Activated CD4-positive, alpha-beta memory T cell treated with anti-CD3 and anti-CD28 coated beads for 36 hours (primary cell): ENCODE results near the gene WWC1. TPM values are rescaled to one million over a fixed set of nuclear protein-coding genes. Genes with fewer than 3 reads are reported as not detected.

Source experiments
- CTCF ChIA-PET: fragments of 350-600 bp; sonication (Branson Sonifier 250); formaldehyde crosslinking; loops from one replicate; lab custom pipeline; 2021; ENCODE audit warnings: antibody characterized with exemption, inconsistent platforms; lab: Charles Lee
- POLR2A ChIA-PET: fragments of 350-600 bp; sonication (Branson Sonifier 250); formaldehyde crosslinking; loops from one replicate; lab custom pipeline; 2021; ENCODE audit warnings: antibody characterized with exemption; lab: Charles Lee
- DNase-seq: peaks from one replicate; pipeline ENCODE4 v3.0.0-alpha.2; 2020
- H3K27ac Mint-ChIP-seq: one replicate; pipeline ENCODE4 v1.8.0; 2021; ENCODE audit warnings: mixed read lengths
- H3K27me3 Mint-ChIP-seq: one replicate; pipeline ENCODE4 v1.8.0; 2021; ENCODE audit warnings: mixed read lengths
- H3K36me3 Mint-ChIP-seq: one replicate; pipeline ENCODE4 v1.8.0; 2021; ENCODE audit warnings: mixed read lengths
- H3K4me1 Mint-ChIP-seq: one replicate; pipeline ENCODE4 v1.8.0; 2021; ENCODE audit warnings: low read depth, mixed read lengths
- H3K4me3 Mint-ChIP-seq: one replicate; pipeline ENCODE4 v1.8.0; 2021; ENCODE audit warnings: mild to moderate bottlenecking, mixed read lengths
- H3K9me3 Mint-ChIP-seq: one replicate; pipeline ENCODE4 v1.8.0; 2021; ENCODE audit warnings: mixed read lengths
- intact Hi-C: fragments of 100-400 bp; cut with micrococcal nuclease; formaldehyde crosslinking; loops from one replicate; pipeline ENCODE4 v1.15.1; 2023
- total RNA-seq, 2 experiments: library from RNA; stranded (reverse); gene quantifications; one replicate each; pipeline ENCODE4 v1.2.3, GENCODE V29; 2021

WWC1 gene
- total RNA-seq, 2 experiments from 2014 or later = 0.82 to 1.3 TPM

DNA sequence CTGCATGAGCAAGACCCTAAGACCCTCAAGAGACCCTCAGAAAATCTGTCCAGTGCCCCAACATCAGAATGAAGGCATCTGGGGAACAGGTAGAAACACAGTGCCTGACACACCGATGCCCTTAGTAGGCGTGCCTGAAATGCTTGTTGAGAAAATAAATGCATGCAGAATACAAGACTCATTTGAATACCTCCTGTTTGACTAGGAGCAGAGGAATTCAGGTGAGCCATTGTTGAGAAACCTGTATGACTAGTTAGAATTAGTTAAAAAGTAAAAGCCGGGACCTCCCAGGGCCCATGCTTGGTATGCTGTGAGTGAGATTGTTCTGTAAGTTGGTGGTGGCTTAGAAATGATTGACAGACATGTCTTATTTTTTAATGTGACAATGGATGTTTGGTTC, 55.0 kb downstream of the WWC1 start:
- no peak overlapping the region for H3K4me3 Mint-ChIP-seq
- H3K27ac Mint-ChIP-seq = no peak overlapping the region
- H3K27me3 Mint-ChIP-seq = no peaks in the 10 kb centered on the region
- intact Hi-C loops = no loop called here
- no peaks in the 10 kb centered on the region for H3K4me1 Mint-ChIP-seq
- H3K36me3 Mint-ChIP-seq = no peaks in the 10 kb centered on the region
- CTCF ChIA-PET = no interaction called here
- POLR2A ChIA-PET = no interaction called here
- no peaks in the 10 kb centered on the region for H3K9me3 Mint-ChIP-seq
- no peak for DNase-seq

- intact Hi-C loops = no loop called here
- Mint-ChIP-seq H3K9me3 (no peaks in the 10 kb centered on the region), H3K4me1 (no peaks in the 10 kb centered on the region), H3K27ac (no peak overlapping the region), H3K4me3 (no peak overlapping the region), H3K36me3 (no peaks in the 10 kb centered on the region), H3K27me3 (no peaks in the 10 kb centered on the region)
- CTCF ChIA-PET = interaction anchor here (0.6 to 1.4 kb wide), 2 partner anchors 78 to 306 kb away, joined by 3 to 4 read pairs; no protein-coding TSS in a partner anchor
- no peak for DNase-seq
- POLR2A ChIA-PET = no interaction called here
These were observed 56.1 kb downstream of the WWC1 start for GRCh38 chr5:168347368-168348083.

DNA sequence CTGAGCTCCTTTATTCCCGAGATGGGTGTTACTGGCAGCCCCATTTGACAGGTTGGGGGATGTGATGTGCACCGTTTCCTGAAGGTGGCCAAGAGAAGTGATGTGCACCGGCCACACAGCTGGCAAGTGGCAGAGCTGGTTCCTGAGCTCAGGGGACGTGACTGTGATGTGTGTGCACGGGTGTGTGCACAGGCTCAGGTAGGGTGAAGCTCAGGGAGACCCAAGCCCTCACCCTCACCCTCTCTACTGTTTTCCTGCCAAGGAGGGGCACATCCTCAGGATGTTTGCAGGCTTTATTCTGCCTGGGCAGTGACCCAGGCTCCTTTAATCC, 56.6 kb downstream of the WWC1 start:
- Mint-ChIP-seq H3K4me3 (no peak overlapping the region), H3K9me3 (no peaks in the 10 kb centered on the region), H3K4me1 (no peaks in the 10 kb centered on the region), H3K36me3 (no peaks in the 10 kb centered on the region), H3K27me3 (no peaks in the 10 kb centered on the region), H3K27ac (no peak overlapping the region)
- DNase-seq = no peak
- POLR2A ChIA-PET = no interaction called here
- CTCF ChIA-PET = interaction anchor here (0.6 to 1.4 kb wide), 2 partner anchors 79 to 305 kb away, joined by 3 to 4 read pairs; no protein-coding TSS in a partner anchor
- intact Hi-C loops = no loop called here

GRCh38 chr5:168350315-168350714, 58.9 kb downstream of the WWC1 start:
- H3K4me1 Mint-ChIP-seq = no peaks in the 10 kb centered on the region
- H3K4me3 Mint-ChIP-seq = no peak overlapping the region
- H3K27me3 Mint-ChIP-seq = no peaks in the 10 kb centered on the region

DNA sequence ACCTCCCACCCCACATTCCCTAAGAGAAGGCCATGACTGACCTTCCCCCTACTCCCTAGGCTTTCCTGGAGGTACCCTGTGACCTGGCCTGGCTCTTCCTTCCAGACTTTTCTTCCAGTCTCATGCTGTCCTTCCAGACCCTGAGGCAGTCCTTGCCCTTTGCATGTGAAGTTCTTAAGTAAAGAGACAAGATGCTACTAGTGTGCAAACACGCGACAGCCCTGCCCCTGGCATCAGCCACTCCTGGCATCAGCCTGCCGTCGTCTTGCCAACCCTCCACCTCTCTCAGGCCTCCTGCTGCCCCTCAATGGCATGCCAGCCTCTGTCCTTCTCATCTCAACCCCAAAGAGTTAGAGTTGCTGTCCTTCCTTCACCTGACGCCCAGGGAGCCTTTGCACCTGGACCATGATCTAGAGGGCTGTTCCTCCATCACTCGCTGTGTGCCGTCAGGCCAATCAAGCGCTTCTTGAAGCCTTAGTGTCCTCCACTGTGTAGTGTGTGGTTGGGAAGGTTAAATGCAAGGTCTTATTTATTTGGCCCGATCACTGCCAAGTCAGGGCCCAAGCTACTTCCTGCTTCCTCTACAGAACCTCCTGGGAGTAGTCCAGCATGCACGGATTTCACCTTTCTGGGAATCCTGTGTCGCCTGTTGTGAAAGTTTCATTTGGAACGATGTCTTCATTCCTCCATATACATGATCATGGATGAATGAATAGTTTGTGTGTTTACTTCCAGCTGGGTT, 61.9 kb downstream of the WWC1 start:
- intact Hi-C loops = no loop called here
- ChIA-PET CTCF (no interaction called here), POLR2A (no interaction called here)
- no peaks in the 10 kb centered on the region for H3K4me1 Mint-ChIP-seq
- H3K4me3 Mint-ChIP-seq = no peak overlapping the region
- no peaks in the 10 kb centered on the region for H3K27me3 Mint-ChIP-seq
- DNase-seq = no peak
- H3K27ac Mint-ChIP-seq = no peak overlapping the region
- H3K9me3 Mint-ChIP-seq = no peaks in the 10 kb centered on the region
- H3K36me3 Mint-ChIP-seq = no peaks in the 10 kb centered on the region

More at GRCh38 chr5:168350315-168350714, 58.9 kb downstream of the WWC1 start:
- no peak for DNase-seq
- no peak overlapping the region for H3K27ac Mint-ChIP-seq
- ChIA-PET CTCF (no interaction called here), POLR2A (no interaction called here)
- no peaks in the 10 kb centered on the region for H3K36me3 Mint-ChIP-seq
- intact Hi-C loops = no loop called here
- H3K9me3 Mint-ChIP-seq = no peaks in the 10 kb centered on the region

DNA sequence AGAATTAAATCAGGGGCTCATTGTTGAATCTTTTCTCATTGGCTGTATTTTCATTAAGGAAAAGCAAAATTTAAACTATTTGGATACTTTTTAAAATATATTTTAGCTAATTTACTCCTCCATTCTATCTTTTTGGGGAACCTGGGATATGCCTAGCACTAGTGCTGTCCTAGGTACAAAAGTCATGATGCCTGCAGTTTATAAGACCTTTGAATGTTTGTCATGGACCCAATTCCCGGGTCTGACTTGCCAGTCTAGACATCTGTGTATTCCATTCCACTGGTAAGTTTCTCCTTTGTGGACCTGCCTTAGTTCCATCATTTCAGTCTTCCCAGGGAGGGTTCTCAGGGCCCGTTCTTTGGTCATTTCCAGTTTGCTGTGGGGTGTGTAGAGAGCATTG, 63.0 kb downstream of the WWC1 start:
- intact Hi-C loops = no loop called here
- no peak overlapping the region for H3K27ac Mint-ChIP-seq
- no peak overlapping the region for H3K4me3 Mint-ChIP-seq
- DNase-seq = no peak
- POLR2A ChIA-PET = no interaction called here
- H3K4me1 Mint-ChIP-seq = no peaks in the 10 kb centered on the region
- H3K9me3 Mint-ChIP-seq = no peaks in the 10 kb centered on the region
- CTCF ChIA-PET = no interaction called here
- H3K27me3 Mint-ChIP-seq = no peaks in the 10 kb centered on the region
- no peaks in the 10 kb centered on the region for H3K36me3 Mint-ChIP-seq

DNA sequence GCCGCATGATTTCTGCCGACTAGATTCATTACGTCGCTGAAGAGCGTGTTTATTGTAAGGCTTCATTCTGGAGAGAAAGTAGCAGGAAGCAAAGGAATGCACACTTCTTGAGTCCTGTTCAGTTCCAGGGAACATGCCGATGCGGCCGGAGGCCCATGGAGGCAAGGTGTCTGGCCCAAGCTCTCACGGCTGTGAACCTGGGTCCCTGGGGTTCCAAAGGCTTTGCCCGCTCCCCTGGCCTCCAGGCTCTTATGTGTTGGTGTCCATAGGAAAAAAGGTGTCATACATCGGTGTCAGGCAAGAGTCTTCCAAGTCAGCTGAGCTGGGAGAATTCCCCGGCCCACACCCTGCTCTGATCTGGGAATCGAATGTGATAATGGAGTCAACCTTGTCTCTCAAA, 64.7 kb downstream of the WWC1 start:
- Mint-ChIP-seq H3K27ac (no peak overlapping the region), H3K9me3 (no peaks in the 10 kb centered on the region), H3K4me1 (no peaks in the 10 kb centered on the region), H3K36me3 (no peaks in the 10 kb centered on the region), H3K4me3 (no peak overlapping the region), H3K27me3 (no peaks in the 10 kb centered on the region)
- no peak for DNase-seq
- intact Hi-C loops = no loop called here
- POLR2A ChIA-PET = no interaction called here
- CTCF ChIA-PET = no interaction called here

DNA sequence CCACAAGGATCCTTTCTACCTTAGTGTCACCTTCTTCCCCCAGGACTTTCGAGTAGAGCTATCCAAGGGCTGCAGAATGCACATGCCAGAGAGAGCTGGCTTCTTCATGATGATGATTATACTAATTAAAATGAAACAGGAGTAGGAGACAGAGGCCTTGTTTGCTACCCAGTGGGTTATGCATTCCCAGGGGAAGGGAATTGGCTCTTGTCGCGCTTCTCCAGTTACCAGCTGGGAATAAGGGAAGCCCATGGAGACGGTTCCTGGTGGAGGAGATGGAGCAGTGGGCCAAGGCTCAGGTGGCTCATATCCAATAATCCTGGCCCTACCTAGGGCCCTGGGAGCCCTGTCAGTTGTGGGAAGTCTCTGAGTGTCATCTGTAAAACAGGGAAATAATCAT, 65.1 kb downstream of the WWC1 start:
- no peaks in the 10 kb centered on the region for H3K9me3 Mint-ChIP-seq
- DNase-seq = no peak
- no peaks in the 10 kb centered on the region for H3K36me3 Mint-ChIP-seq
- no peak overlapping the region for H3K27ac Mint-ChIP-seq
- intact Hi-C loops = no loop called here
- ChIA-PET CTCF (no interaction called here), POLR2A (no interaction called here)
- H3K4me1 Mint-ChIP-seq = no peaks in the 10 kb centered on the region
- no peaks in the 10 kb centered on the region for H3K27me3 Mint-ChIP-seq
- no peak overlapping the region for H3K4me3 Mint-ChIP-seq

GRCh38 chr5:168357876-168358275, 66.4 kb downstream of the WWC1 start:
- no peaks in the 10 kb centered on the region for H3K27me3 Mint-ChIP-seq
- intact Hi-C loops = no loop called here

DNA sequence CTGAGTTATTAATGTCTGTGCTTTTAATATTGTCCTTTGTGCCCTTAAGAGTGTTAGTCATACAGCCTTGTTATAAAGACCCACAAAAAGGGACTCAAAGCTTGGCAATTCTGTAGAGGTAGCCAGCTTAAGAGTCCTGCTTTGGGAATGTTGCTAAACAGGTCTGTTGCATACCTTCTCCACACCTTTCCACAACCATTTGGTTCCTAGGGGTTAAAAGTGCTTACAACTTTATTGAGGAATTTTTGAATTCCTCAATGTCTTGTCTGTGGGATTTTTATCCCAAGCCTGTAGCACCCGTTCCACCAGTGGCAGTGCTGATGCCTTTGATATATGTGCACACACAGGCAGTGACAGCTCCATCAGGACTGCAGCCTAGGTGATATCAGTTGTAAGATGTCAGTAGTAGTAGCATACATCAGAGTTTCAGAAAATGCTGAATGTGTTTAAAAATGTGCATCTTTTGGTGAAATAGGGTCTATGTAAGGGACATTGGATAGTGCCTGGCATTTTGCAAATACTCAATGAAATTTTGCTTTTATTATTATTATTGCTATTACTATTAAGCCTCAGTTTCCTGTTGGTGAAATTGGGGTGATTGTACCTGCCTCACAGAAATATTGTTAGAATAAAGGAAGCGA, 68.5 kb downstream of the WWC1 start:
- Mint-ChIP-seq H3K27me3 (no peaks in the 10 kb centered on the region), H3K4me1 (no peaks in the 10 kb centered on the region), H3K9me3 (no peaks in the 10 kb centered on the region), H3K27ac (no peak overlapping the region), H3K4me3 (no peak overlapping the region), H3K36me3 (no peaks in the 10 kb centered on the region)
- CTCF ChIA-PET = no interaction called here
- intact Hi-C loops = no loop called here
- DNase-seq = no peak
- POLR2A ChIA-PET = no interaction called here

More at GRCh38 chr5:168357876-168358275, 66.4 kb downstream of the WWC1 start:
- Mint-ChIP-seq H3K36me3 (no peaks in the 10 kb centered on the region), H3K27ac (no peak overlapping the region), H3K4me1 (no peaks in the 10 kb centered on the region), H3K9me3 (no peaks in the 10 kb centered on the region), H3K4me3 (no peak overlapping the region)
- ChIA-PET CTCF (no interaction called here), POLR2A (no interaction called here)
- DNase-seq = no peak

DNA sequence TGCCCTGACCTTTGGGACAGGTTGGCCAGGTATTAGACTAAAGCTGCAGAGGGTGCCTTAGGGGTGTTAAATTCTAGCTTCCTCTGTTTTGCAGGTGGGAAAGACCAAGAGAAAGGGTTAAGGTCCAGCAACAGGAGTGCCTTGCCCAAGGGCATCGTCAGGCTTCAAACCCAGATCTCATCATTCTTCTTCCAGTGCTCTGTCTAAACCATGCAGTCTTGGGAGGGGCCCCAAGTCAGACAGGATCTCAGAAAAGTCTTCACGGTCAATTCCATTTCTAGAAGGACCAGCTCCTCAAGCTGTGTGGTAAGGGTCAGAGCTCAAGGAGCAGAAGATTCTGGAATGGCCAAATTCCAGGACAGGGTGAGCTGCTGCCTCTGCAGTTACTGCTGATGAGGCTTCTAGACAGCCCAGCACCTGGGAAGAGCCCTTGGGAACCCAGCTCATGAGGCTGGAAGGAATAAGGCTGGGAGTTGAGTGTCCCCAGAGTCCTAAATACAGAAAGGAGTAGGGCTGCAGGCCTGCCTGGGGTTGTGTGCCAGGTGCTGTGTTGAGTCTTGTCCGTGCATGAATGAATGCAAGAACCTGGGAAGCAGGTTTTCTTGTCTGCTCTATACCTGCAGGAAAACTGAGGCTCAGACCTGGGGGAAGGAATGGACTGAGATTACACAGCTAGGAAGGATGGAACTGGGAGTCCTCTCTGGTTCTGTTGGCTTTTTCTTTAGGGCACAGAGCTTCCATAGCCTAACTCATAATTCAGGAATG, 69.3 kb downstream of the WWC1 start:
- Mint-ChIP-seq H3K4me1 (no peaks in the 10 kb centered on the region), H3K4me3 (no peak overlapping the region), H3K9me3 (no peaks in the 10 kb centered on the region), H3K27me3 (no peaks in the 10 kb centered on the region), H3K27ac (no peak overlapping the region), H3K36me3 (no peaks in the 10 kb centered on the region)
- intact Hi-C loops = no loop called here
- POLR2A ChIA-PET = no interaction called here
- CTCF ChIA-PET = no interaction called here
- no peak for DNase-seq
